AG04450 (cell line): Measurements from ENCODE around the gene ZNF235. TPM values are rescaled to one million over a fixed set of nuclear protein-coding genes. Genes with fewer than 3 reads are reported as not detected.
A peak's percentile ranks its signal among the peaks of the same experiment; 100 is the strongest.

ENCODE experiments used
- CTCF ChIA-PET: fragments of 300-600, 350-600 bp; formaldehyde crosslinking; extraction: SDS; loops from one replicate; lab custom pipeline; 2022; ENCODE audit warnings: antibody characterized with exemption, inconsistent platforms; lab: Charles Lee
- POLR2A ChIA-PET: fragments of 350-600 bp; formaldehyde crosslinking; extraction: SDS; loops from one replicate; lab custom pipeline; 2021; ENCODE audit warnings: antibody characterized with exemption, inconsistent platforms; lab: Yijun Ruan, JAX
- DNase-seq: peaks from one replicate; pipeline ENCODE4 v3.0.0-alpha.2; 2011; ENCODE audit warnings: low read depth, low spot score
- H3K27ac ChIP-seq: one replicate; pipeline ENCODE4 v1.5.1; 2012; ENCODE audit warnings: low read depth, low read length, control low read depth
- H3K27me3 ChIP-seq: one replicate; pipeline ENCODE4 v1.6.0; 2012; ENCODE audit warnings: low read length; ENCODE audit not compliant: control insufficient read depth, insufficient read depth
- H3K4me3 ChIP-seq: 2 replicates; pipeline ENCODE4 v1.5.1; 2011; ENCODE audit warnings: mild to moderate bottlenecking, low read depth, low read length, control low read depth
- H3K9me3 ChIP-seq: 2 replicates; pipeline ENCODE4 v1.5.1; 2012; ENCODE audit warnings: low read length; ENCODE audit not compliant: control insufficient read depth, insufficient read depth
- polyA plus RNA-seq: library from polyadenylated mRNA; depleted of rRNA; stranded (reverse); fragments of >200 nt; gene quantifications from 2 replicates; pipeline ENCODE4 v1.2.3, GENCODE V29; 2011
- TF ChIP-seq, protein P1 (sequence below): IDR thresholded peaks from 2 replicates; pipeline ENCODE4 v1.5.1; 2011; ENCODE audit warnings: low read depth, low read length, control low read depth, inconsistent platforms

ZNF235 gene
- polyA plus RNA-seq, 1 experiment: 3.6 TPM

DNA sequence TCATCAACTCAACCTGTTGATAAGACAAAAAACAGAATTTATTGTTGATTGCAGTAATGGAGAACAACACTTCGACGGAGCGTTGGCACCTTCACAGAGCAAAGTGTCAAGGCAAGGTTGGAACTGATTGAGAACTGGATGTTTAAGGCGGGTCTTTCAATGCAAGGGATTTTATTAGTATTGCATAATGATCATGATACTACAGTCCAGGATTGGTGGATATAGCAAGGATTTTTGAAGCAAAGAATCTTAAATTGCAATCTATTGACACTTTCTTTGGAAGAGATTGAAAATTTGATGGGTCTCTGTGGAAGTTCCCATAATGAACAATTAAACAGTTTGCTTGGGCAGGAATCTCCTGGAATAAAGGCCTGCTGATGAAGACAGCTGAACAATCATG lies 632 bp upstream of the ZNF235 start:
- DNase-seq: no peak
- POLR2A ChIA-PET: interaction anchor here (0.6 to 1.0 kb wide), 2 partner anchors 93 to 195 kb away, joined by 3 read pairs; partner anchors contain the start of genes ZNF180 and ZNF227
- CTCF ChIA-PET: no interaction called here

DNA sequence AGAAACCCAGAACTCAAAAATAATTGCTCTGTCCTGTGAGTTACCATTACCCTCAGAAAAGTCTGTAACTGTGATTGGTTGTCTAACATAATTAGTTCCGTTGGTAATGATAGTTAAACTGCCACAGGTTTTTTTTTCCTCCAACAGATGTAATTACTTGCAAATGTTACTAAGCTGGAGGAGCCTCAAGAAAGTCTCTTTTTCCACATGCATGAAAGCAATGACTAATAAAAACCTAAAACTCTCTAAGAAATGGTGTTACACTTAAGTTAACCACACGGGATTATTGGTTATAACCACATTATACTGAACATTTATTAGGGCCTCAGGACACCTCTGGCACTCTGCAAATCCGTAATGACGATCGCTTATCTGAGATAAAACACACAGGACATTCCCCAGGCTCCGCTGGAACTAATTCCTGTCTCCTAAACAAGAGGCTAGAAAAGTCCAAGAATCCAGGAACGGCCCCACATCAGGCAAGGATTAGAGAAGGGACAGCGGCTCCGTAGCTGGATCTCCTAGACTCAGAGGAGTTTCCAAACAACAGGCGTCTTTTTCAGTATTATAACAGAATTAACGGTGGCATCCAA lies 753 bp downstream of the ZNF235 start:
- ChIA-PET CTCF (no interaction called here), POLR2A (interaction anchor here (0.6 to 1.0 kb wide), 2 partner anchors 92 to 196 kb away, joined by 3 to 4 read pairs; partner anchors contain the start of gene ZNF180)
- H3K4me3 ChIP-seq: peak overlapping the region; percentile 97
- peaks cover 4% of the 10 kb centered on the region; the same call in 1 of the 2 replicates for H3K9me3 ChIP-seq
- DNase-seq: no peak
- H3K27me3 ChIP-seq: no peaks in the 10 kb centered on the region
- TF ChIP-seq, protein P1, sequence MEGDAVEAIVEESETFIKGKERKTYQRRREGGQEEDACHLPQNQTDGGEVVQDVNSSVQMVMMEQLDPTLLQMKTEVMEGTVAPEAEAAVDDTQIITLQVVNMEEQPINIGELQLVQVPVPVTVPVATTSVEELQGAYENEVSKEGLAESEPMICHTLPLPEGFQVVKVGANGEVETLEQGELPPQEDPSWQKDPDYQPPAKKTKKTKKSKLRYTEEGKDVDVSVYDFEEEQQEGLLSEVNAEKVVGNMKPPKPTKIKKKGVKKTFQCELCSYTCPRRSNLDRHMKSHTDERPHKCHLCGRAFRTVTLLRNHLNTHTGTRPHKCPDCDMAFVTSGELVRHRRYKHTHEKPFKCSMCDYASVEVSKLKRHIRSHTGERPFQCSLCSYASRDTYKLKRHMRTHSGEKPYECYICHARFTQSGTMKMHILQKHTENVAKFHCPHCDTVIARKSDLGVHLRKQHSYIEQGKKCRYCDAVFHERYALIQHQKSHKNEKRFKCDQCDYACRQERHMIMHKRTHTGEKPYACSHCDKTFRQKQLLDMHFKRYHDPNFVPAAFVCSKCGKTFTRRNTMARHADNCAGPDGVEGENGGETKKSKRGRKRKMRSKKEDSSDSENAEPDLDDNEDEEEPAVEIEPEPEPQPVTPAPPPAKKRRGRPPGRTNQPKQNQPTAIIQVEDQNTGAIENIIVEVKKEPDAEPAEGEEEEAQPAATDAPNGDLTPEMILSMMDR: no peak
- peak overlapping the region; percentile 86 for H3K27ac ChIP-seq

More for the DNA sequence above, 632 bp upstream of the ZNF235 start:
- H3K27ac ChIP-seq: no peak overlapping the region
- peak overlapping the region; percentile 47 for H3K4me3 ChIP-seq
- H3K27me3 ChIP-seq: no peaks in the 10 kb centered on the region
- TF ChIP-seq, protein P1: no peak
- H3K9me3 ChIP-seq: peaks cover 4% of the 10 kb centered on the region; the same call in 1 of the 2 replicates

DNA sequence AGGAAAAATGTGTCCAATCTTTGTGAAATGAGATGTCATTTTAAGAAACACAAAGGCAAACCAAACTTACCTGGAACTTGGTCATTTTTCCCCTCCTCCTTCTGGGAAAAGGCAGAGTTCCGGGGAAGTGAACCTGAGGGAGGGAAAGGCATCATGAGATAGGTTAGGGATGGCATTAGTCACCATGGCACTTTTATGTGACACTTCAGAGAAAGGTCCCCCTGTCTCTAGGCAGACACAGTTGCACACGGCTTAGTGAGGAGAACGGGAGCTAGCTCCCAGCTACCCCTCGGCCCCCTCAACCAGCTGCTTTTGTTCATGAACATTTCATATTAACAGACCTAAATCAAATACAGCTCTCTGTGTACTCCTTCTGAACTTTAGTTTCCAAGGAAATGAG lies 1.5 kb downstream of the ZNF235 start:
- H3K4me3 ChIP-seq: peak overlapping the region; percentile 97
- TF ChIP-seq, protein P1: no peak
- no peak overlapping the region for H3K27ac ChIP-seq
- POLR2A ChIA-PET: interaction anchor here (0.6 kb wide), 1 partner anchor 91 kb away, joined by 12 read pairs; the partner anchor contains the start of gene ZNF227
- peaks cover 4% of the 10 kb centered on the region; the same call in 1 of the 2 replicates for H3K9me3 ChIP-seq
- H3K27me3 ChIP-seq: no peaks in the 10 kb centered on the region
- CTCF ChIA-PET: no interaction called here
- no peak for DNase-seq

DNA sequence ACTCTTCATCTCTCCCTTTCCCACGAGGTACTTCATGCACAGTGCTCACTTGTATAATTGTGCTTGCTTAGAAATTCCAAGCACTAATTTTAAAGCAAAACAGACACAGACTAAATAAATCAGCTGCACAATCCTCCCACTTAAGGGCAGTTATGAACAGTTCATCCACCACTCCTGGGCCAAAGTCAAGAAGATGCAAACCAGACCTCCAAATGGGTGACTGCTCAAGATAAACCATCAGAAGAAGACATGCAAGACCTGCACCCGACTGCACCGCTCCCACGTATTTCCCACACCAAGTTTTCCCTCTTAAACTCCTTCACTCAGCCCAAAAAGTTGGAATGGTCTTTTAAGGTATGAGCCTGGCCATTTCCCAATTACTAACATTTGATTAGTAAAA lies 19.9 kb downstream of the ZNF235 start:
- POLR2A ChIA-PET: no interaction called here
- no peak for DNase-seq

DNA sequence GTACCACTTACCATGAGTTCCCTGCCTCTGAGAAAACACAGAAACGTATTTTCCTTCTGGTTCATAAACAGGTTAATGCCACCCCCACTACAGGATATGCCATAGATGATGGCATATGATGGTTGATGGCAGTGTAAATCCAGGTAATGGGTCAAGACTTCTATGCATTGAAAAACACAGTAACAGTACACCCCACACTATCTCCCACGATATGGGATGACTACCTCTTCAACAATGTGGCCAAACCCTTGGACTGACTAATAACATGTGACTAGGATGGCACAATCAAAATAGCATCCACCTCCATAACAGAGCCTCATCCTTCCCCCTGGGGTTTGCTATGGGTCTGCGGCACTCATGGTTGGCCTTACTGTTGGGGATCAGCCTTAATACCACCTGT lies 22.0 kb downstream of the ZNF235 start:
- POLR2A ChIA-PET: no interaction called here
- Histone ChIP-seq H3K9me3 (peaks cover 3% of the 10 kb centered on the region; the same call in 1 of the 2 replicates), H3K4me3 (no peak overlapping the region), H3K27ac (no peak overlapping the region), H3K27me3 (no peaks in the 10 kb centered on the region)
- DNase-seq: no peak
- CTCF ChIA-PET: no interaction called here
- TF ChIP-seq, protein P1: no peak

More for the DNA sequence above, 19.9 kb downstream of the ZNF235 start:
- H3K27ac ChIP-seq: no peak overlapping the region
- H3K4me3 ChIP-seq: no peak overlapping the region
- peaks cover 3% of the 10 kb centered on the region; the same call in 1 of the 2 replicates for H3K9me3 ChIP-seq
- TF ChIP-seq, protein P1: no peak
- CTCF ChIA-PET: no interaction called here
- no peaks in the 10 kb centered on the region for H3K27me3 ChIP-seq
